Uterus (tissue), 4 donors: ENCODE measurements around the gene MED22. TPM values are rescaled to one million over a fixed set of nuclear protein-coding genes. Genes with fewer than 3 reads are reported as not detected.

Source experiments
- DNase-seq, 2 donors: peaks; one replicate each; pipeline ENCODE4 v3.0.0-alpha.2; 2019 to 2020
- H3K27ac ChIP-seq, 2 donors: fragments of 200-600 bp; sonication (generic); 1 replicate in 1 of 2; 2 replicates in 1 of 2; pipeline ENCODE4 v1.5.1; 2016 to 2018
- H3K27me3 ChIP-seq, 2 donors: fragments of 200-600 bp; sonication (generic); one replicate each; pipeline ENCODE4 v1.5.1; 2018 to 2019; ENCODE audit warnings: control low read depth in 1 of 2
- H3K36me3 ChIP-seq, 2 donors: fragments of 200-600 bp; sonication (generic); one replicate each; pipeline ENCODE4 v1.5.1; 2019; ENCODE audit warnings: control low read depth in 1 of 2
- H3K4me1 ChIP-seq, 2 donors: fragments of 200-600 bp; sonication (generic); one replicate each; pipeline ENCODE4 v1.5.1; 2018 to 2019; ENCODE audit warnings: control low read depth in 1 of 2
- H3K4me3 ChIP-seq, 2 donors: fragments of 200-600 bp; sonication (generic); 1 replicate in 1 of 2; 2 replicates in 1 of 2; pipeline ENCODE4 v1.5.1; 2018 to 2019; ENCODE audit warnings: mild to moderate bottlenecking in 1 of 2
- H3K9me3 ChIP-seq, 2 donors: fragments of 200-600 bp; sonication (generic); one replicate each; pipeline ENCODE4 v1.5.1; 2019; ENCODE audit warnings: control low read depth in 1 of 2
- POLR2A ChIP-seq, 2 donors: fragments of 450-650 bp; IDR thresholded peaks; one replicate each; pipeline ENCODE4 v1.6.1; 2016; ENCODE audit warnings: antibody characterized with exemption in 2 of 2, mild to moderate bottlenecking in 1 of 2, moderate library complexity in 1 of 2
- intact Hi-C: fragments of 100-400 bp; cut with DNase I; formaldehyde crosslinking; loops from one replicate; pipeline ENCODE4 v1.15.1; 2023; ENCODE audit warnings: low total_unique reads
- total RNA-seq, 4 donors: library from RNA; depleted of rRNA in 3 of 4; stranded (reverse); fragments of >200 nt in 3 of 4; gene quantifications; one replicate each; pipeline versions ENCODE4 v1.1.0 to v1.2.4, GENCODE V29; 2014 to 2023
- TF ChIP-seq, protein P1 (sequence below), 4 experiments: fragments of 200-600 bp in 2 of 4; fragments of 450-650 bp in 2 of 4; sonication (generic) in 2 of 4; IDR thresholded peaks; one replicate each; pipeline ENCODE4 v1.5.1; 2016 to 2019; ENCODE audit warnings: antibody characterized with exemption in 4 of 4, mild to moderate bottlenecking in 2 of 4, moderate library complexity in 1 of 4
- donor health status: DM: yes; HTN: yes; CAD: no.

MED22 gene
- total RNA-seq, 4 donors from 2014 or later, result 10.0 to 41.0 (median 30.9) TPM

GRCh38 chr9:133372144-133372543, 24.2 kb upstream of the MED22 start:
- TF ChIP-seq, protein P1, sequence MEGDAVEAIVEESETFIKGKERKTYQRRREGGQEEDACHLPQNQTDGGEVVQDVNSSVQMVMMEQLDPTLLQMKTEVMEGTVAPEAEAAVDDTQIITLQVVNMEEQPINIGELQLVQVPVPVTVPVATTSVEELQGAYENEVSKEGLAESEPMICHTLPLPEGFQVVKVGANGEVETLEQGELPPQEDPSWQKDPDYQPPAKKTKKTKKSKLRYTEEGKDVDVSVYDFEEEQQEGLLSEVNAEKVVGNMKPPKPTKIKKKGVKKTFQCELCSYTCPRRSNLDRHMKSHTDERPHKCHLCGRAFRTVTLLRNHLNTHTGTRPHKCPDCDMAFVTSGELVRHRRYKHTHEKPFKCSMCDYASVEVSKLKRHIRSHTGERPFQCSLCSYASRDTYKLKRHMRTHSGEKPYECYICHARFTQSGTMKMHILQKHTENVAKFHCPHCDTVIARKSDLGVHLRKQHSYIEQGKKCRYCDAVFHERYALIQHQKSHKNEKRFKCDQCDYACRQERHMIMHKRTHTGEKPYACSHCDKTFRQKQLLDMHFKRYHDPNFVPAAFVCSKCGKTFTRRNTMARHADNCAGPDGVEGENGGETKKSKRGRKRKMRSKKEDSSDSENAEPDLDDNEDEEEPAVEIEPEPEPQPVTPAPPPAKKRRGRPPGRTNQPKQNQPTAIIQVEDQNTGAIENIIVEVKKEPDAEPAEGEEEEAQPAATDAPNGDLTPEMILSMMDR (IDR thresholded peaks at IDR 0.05), result no peak
- TF ChIP-seq POLR2A (IDR thresholded peaks at IDR 0.05), result no peak
- no peak for DNase-seq
- peaks cover 14 to 52% of the 10 kb centered on the region in 2 donors for H3K4me1 ChIP-seq
- H3K27me3 ChIP-seq, result no peaks in the 10 kb centered on the region
- intact Hi-C loops, result no loop called here
- H3K4me3 ChIP-seq, result no peak overlapping the region
- no peaks in the 10 kb centered on the region for H3K9me3 ChIP-seq
- no peaks in the 10 kb centered on the region for H3K36me3 ChIP-seq
- no peak overlapping the region for H3K27ac ChIP-seq

- no peaks in the 10 kb centered on the region for H3K36me3 ChIP-seq
- no peak overlapping the region for H3K27ac ChIP-seq
- no peak for TF ChIP-seq POLR2A (IDR thresholded peaks at IDR 0.05)
- TF ChIP-seq, protein P1 (IDR thresholded peaks at IDR 0.05), result no peak
- peaks cover 14 to 52% of the 10 kb centered on the region in 2 donors for H3K4me1 ChIP-seq
- intact Hi-C loops, result no loop called here
- DNase-seq, result no peak
- H3K9me3 ChIP-seq, result no peaks in the 10 kb centered on the region
- no peak overlapping the region for H3K4me3 ChIP-seq
- H3K27me3 ChIP-seq, result no peaks in the 10 kb centered on the region
These were observed 23.4 kb upstream of the MED22 start for GRCh38 chr9:133371261-133371711.

GRCh38 chr9:133370685-133371084, 22.8 kb upstream of the MED22 start:
- no peak for DNase-seq
- no peaks in the 10 kb centered on the region for H3K27me3 ChIP-seq
- H3K4me3 ChIP-seq, result no peak overlapping the region
- H3K36me3 ChIP-seq, result no peaks in the 10 kb centered on the region
- intact Hi-C loops, result no loop called here
- no peak overlapping the region for H3K27ac ChIP-seq
- peaks cover 14 to 52% of the 10 kb centered on the region in 2 donors for H3K4me1 ChIP-seq
- no peak for TF ChIP-seq POLR2A (IDR thresholded peaks at IDR 0.05)
- TF ChIP-seq, protein P1 (IDR thresholded peaks at IDR 0.05), result no peak
- H3K9me3 ChIP-seq, result no peaks in the 10 kb centered on the region

- H3K36me3 ChIP-seq, result no peaks in the 10 kb centered on the region
- no peak for TF ChIP-seq POLR2A (IDR thresholded peaks at IDR 0.05)
These were observed 22.0 kb upstream of the MED22 start for GRCh38 chr9:133369933-133370332.

DNA sequence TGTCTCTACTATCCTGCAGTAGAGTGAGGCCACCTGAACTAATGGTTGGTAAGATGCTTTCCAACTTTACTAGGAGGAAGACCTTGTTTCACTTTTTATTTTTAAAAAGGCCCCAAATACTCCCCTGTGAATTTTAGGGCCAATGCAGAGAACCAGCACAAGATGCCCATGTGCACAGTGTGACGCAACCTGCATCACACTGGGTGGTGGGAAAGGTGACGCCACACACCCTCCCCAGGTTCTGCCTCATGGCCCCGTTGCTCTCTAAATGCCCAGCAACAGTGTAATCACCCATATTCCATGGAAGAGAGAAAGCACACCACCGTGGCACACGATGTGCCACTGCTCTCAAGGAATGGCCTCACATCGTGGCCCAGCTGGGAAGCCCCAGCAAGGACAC, 21.5 kb upstream of the MED22 start:
- Histone ChIP-seq H3K4me3 (no peak overlapping the region), H3K36me3 (no peaks in the 10 kb centered on the region), H3K27me3 (no peaks in the 10 kb centered on the region), H3K9me3 (no peaks in the 10 kb centered on the region), H3K27ac (no peak overlapping the region), H3K4me1 (peaks cover 14 to 52% of the 10 kb centered on the region in 2 donors)
- intact Hi-C loops, result no loop called here
- DNase-seq, result no peak
- TF ChIP-seq, protein P1 (IDR thresholded peaks at IDR 0.05), result no peak
- no peak for TF ChIP-seq POLR2A (IDR thresholded peaks at IDR 0.05)

More at GRCh38 chr9:133369933-133370332, 22.0 kb upstream of the MED22 start:
- Histone ChIP-seq H3K27ac (no peak overlapping the region), H3K4me3 (no peak overlapping the region), H3K4me1 (peaks cover 14 to 52% of the 10 kb centered on the region in 2 donors), H3K27me3 (no peaks in the 10 kb centered on the region), H3K9me3 (no peaks in the 10 kb centered on the region)
- intact Hi-C loops, result no loop called here
- DNase-seq, result no peak
